Activated T-helper 1 cell treated with Interleukin-2 at 50 U/mL for 16 hours (primary cell): Measurements from ENCODE around the gene CARMIL1.

Experiments used
- DNase-seq: peaks from one replicate; pipeline ENCODE4 v3.0.0-alpha.2; 2020; ENCODE audit warnings: low read depth

The CARMIL1 gene

GRCh38 chr6:25446830-25447569, 167.8 kb downstream of the CARMIL1 start:
- DNase-seq, result no peak

GRCh38 chr6:25447570-25447929, 168.4 kb downstream of the CARMIL1 start:
- DNase-seq, result no peak

- DNase-seq, result no peak
These were observed 169.9 kb downstream of the CARMIL1 start for GRCh38 chr6:25448965-25449538.

GRCh38 chr6:25449774-25450173, 170.6 kb downstream of the CARMIL1 start:
- no peak for DNase-seq

- DNase-seq, result no peak
These were observed 171.5 kb downstream of the CARMIL1 start for GRCh38 chr6:25450469-25451198.

GRCh38 chr6:25452031-25452430, 172.9 kb downstream of the CARMIL1 start:
- no peak for DNase-seq

GRCh38 chr6:25453288-25453687, 174.1 kb downstream of the CARMIL1 start:
- DNase-seq, result no peak

GRCh38 chr6:25454136-25454535, 175.0 kb downstream of the CARMIL1 start:
- no peak for DNase-seq

- DNase-seq, result no peak
These were observed 177.3 kb downstream of the CARMIL1 start for GRCh38 chr6:25456249-25457040.

GRCh38 chr6:25457516-25457915, 178.3 kb downstream of the CARMIL1 start:
- no peak for DNase-seq

GRCh38 chr6:25458485-25458884, 179.3 kb downstream of the CARMIL1 start:
- no peak for DNase-seq

GRCh38 chr6:25462235-25462897, 183.2 kb downstream of the CARMIL1 start:
- no peak for DNase-seq

- no peak for DNase-seq
These were observed 184.3 kb downstream of the CARMIL1 start for GRCh38 chr6:25463441-25463840.

GRCh38 chr6:25464225-25464624, 185.1 kb downstream of the CARMIL1 start:
- no peak for DNase-seq

- DNase-seq, result no peak
These were observed 186.8 kb downstream of the CARMIL1 start for GRCh38 chr6:25465941-25466340.

- DNase-seq, result no peak
These were observed 189.7 kb downstream of the CARMIL1 start for GRCh38 chr6:25468881-25469280.

GRCh38 chr6:25469797-25470388, 190.7 kb downstream of the CARMIL1 start:
- DNase-seq, result no peak

- DNase-seq, result no peak
These were observed 193.1 kb downstream of the CARMIL1 start for GRCh38 chr6:25472306-25472705.

- no peak for DNase-seq
These were observed 193.7 kb downstream of the CARMIL1 start for GRCh38 chr6:25472906-25473305.

- no peak for DNase-seq
These were observed 194.3 kb downstream of the CARMIL1 start for GRCh38 chr6:25473447-25473846.

- DNase-seq, result no peak
These were observed 197.0 kb downstream of the CARMIL1 start for GRCh38 chr6:25476126-25476525.
